K562 (cell line): ENCODE data around the gene SYNJ2. TPM values are rescaled to one million over a fixed set of nuclear protein-coding genes. Genes with fewer than 3 reads are reported as not detected.

Experiments
- ADNP ChIP-seq: fragments of 200-800 bp; sonication (Bioruptor generic); IDR thresholded peaks from 2 replicates; pipeline ENCODE4 v1.6.1; 2016; ENCODE audit warnings: missing genetic modification characterization, missing compliant biosample characterization
- ATF7 ChIP-seq: fragments of 450-650 bp; IDR thresholded peaks from 2 replicates; pipeline ENCODE4 v1.7.1; 2014; ENCODE audit warnings: mild to moderate bottlenecking, moderate library complexity
- CHCHD3 ChIP-seq: fragments of 250-450 bp; sonication (Bioruptor Pico); IDR thresholded peaks from 2 replicates; pipeline ENCODE4 v2.1.2; 2022; ENCODE audit warnings: mild to moderate bottlenecking
- EGR1 ChIP-seq: fragments of 450-650 bp; conservative IDR thresholded peaks from 2 replicates; pipeline ENCODE4 v1.6.1; 2017; ENCODE audit warnings: mild to moderate bottlenecking
- EZH2 ChIP-seq: IDR thresholded peaks from 2 replicates; pipeline ENCODE4 v1.6.1; 2012; ENCODE audit warnings: low read depth, mild to moderate bottlenecking, inconsistent platforms, low read length, borderline replicate concordance
- FOXA3 ChIP-seq, 2 experiments: fragments of 450-650 bp in 1 of 2; sonication (generic) in 1 of 2; formaldehyde crosslinking; IDR thresholded peaks in 1 of 2; conservative IDR thresholded peaks in 1 of 2; 2 replicates each; pipeline versions ENCODE4 v1.4.0 to v1.8.0; 2020 to 2022; ENCODE audit warnings: mild to moderate bottlenecking in 2 of 2, missing genetic modification reagents in 1 of 2
- FOXM1 ChIP-seq, 2 experiments: fragments of 450-650 bp in 1 of 2; sonication (generic) in 1 of 2; formaldehyde crosslinking in 1 of 2; IDR thresholded peaks; 2 replicates each; pipeline versions ENCODE4 v1.6.1 to v1.9.0; 2017 to 2022; ENCODE audit warnings: low read depth in 2 of 2, mild to moderate bottlenecking in 2 of 2, missing genetic modification reagents in 1 of 2, moderate library complexity in 1 of 2
- IRF1 ChIP-seq: sonication (generic); formaldehyde crosslinking; IDR thresholded peaks from 2 replicates; pipeline ENCODE4 v1.8.0; 2022; ENCODE audit warnings: missing genetic modification reagents, mild to moderate bottlenecking, borderline replicate concordance
- KLF1 ChIP-seq: fragments of 450-650 bp; IDR thresholded peaks from 2 replicates; pipeline ENCODE4 v1.6.1; 2016; ENCODE audit warnings: missing genetic modification characterization, missing compliant biosample characterization
- MBD1 ChIP-seq: fragments of 250-450 bp; sonication (Bioruptor Pico); IDR thresholded peaks from 2 replicates; pipeline ENCODE4 v1.8.0; 2022; ENCODE audit warnings: inconsistent platforms
- MYC ChIP-seq, 2 experiments: fragments of 250-450 bp in 1 of 2; sonication (Bioruptor Pico) in 1 of 2; IDR thresholded peaks; 2 replicates each; pipeline versions ENCODE4 v1.5.1 to v1.6.1; 2012 to 2021; ENCODE audit warnings: low read depth in 2 of 2, borderline replicate concordance in 1 of 2, improper control_type of control experiment in 1 of 2, low read length in 1 of 2, mild to moderate bottlenecking in 1 of 2, moderate library complexity in 1 of 2
- MYNN ChIP-seq, 2 experiments: sonication (generic); formaldehyde crosslinking in 1 of 2; IDR thresholded peaks; 2 replicates each; pipeline versions ENCODE4 v1.5.0 to v1.6.1; 2016 to 2020; ENCODE audit warnings: antibody characterized with exemption in 1 of 2, missing genetic modification reagents in 1 of 2
- NFIX ChIP-seq: fragments of 250-450 bp; sonication (Bioruptor Pico); IDR thresholded peaks from 2 replicates; pipeline ENCODE4 v1.4.0; 2020; ENCODE audit warnings: low read depth, mild to moderate bottlenecking, moderate library complexity
- RFX7 ChIP-seq: fragments of 250-450 bp; sonication (Bioruptor Pico); IDR thresholded peaks from 2 replicates; pipeline ENCODE4 v1.5.1; 2021; ENCODE audit warnings: mild to moderate bottlenecking
- SIRT6 ChIP-seq: IDR thresholded peaks from one replicate; pipeline ENCODE4 v1.6.1; 2012; ENCODE audit warnings: low read depth, mild to moderate bottlenecking, control low read depth, inconsistent platforms, low read length, moderate library complexity
- TCF3 ChIP-seq: sonication (generic); formaldehyde crosslinking; IDR thresholded peaks from 2 replicates; pipeline ENCODE4 v1.4.0; 2020; ENCODE audit warnings: mild to moderate bottlenecking, missing genetic modification reagents
- U2AF1 ChIP-seq: fragments of 200-400 bp; formaldehyde crosslinking; optimal IDR thresholded peaks from 2 replicates; pipeline ENCODE3; 2017; ENCODE audit warnings: mild to moderate bottlenecking, low read depth, low read length, moderate library complexity
- ZBTB2 ChIP-seq: fragments of 450-650 bp; IDR thresholded peaks from 2 replicates; pipeline ENCODE4 v1.6.1; 2016; ENCODE audit warnings: antibody characterized with exemption
- ZNF512 ChIP-seq: IDR thresholded peaks from 2 replicates; pipeline ENCODE4 v1.6.1; 2016; ENCODE audit warnings: missing genetic modification characterization, missing compliant biosample characterization
- ZNF644 ChIP-seq: fragments of 200-800 bp; sonication (Bioruptor generic); IDR thresholded peaks from 2 replicates; pipeline ENCODE4 v1.6.1; 2016; ENCODE audit warnings: low read depth, missing genetic modification characterization, missing compliant biosample characterization
- ZNF668 ChIP-seq: fragments of 250-450 bp; sonication (Bioruptor Pico); IDR thresholded peaks from 2 replicates; pipeline ENCODE4 v1.8.0; 2022; ENCODE audit warnings: mild to moderate bottlenecking, inconsistent platforms
- ZZZ3 ChIP-seq: fragments of 450-650 bp; IDR thresholded peaks from 2 replicates; pipeline ENCODE4 v1.6.1; 2016; ENCODE audit warnings: antibody characterized with exemption, mild to moderate bottlenecking, moderate library complexity
- polyA plus RNA-seq, 8 experiments: library from polyadenylated mRNA; depleted of rRNA in 4 of 8; stranded (reverse) in 5 of 8; unstranded in 3 of 8; fragments of >200 nt; fragmentation: Nextera tagmentation in 2 of 8; fragmentation: Illumina TruSeq in 1 of 8; extraction: Ambion mirVana in 2 of 8; extraction: Trizol in 1 of 8; gene quantifications; 2 replicates each; pipeline versions ENCODE4 v1.2.1 to v1.2.3, GENCODE V29; 2011 to 2014; ENCODE audit warnings: inconsistent platforms in 1 of 8, missing spikeins in 1 of 8
- total RNA-seq, 7 experiments: library from RNA; depleted of rRNA in 6 of 7; stranded (reverse); fragments of >200 nt in 6 of 7; fragmentation: Illumina TruSeq in 2 of 7; extraction: Trizol in 2 of 7; gene quantifications; 2 replicates each; pipeline versions ENCODE4 v1.2.1 to v1.2.3, GENCODE V29; 2011 to 2021; ENCODE audit warnings: low replicate concordance in 1 of 7

SYNJ2 gene
- total and polyA plus RNA-seq, 9 of the 15 experiments (the other 6 are each of a cell fraction or from before 2014, with no cell fraction given): 3.0 to 27.7 (median 17.8) TPM

- TF ChIP-seq TCF3 (CRISPR knock-in tag): no peak
- peak; percentile 73 for TF ChIP-seq EGR1
- no peak; the same call in 1 of the 2 replicates for TF ChIP-seq ATF7
- TF ChIP-seq ADNP (tag): no peak
- TF ChIP-seq IRF1: no peak
- no peak for TF ChIP-seq SIRT6
- TF ChIP-seq EZH2: no peak
- no peak for TF ChIP-seq MBD1 (CRISPR knock-in tag)
- TF ChIP-seq ZNF644 (tag): no peak
- TF ChIP-seq ZNF668 (CRISPR knock-in tag): no peak
- TF ChIP-seq ZNF512 (tag): no peak
- TF ChIP-seq FOXA3 (CRISPR knock-in tag; conservative IDR thresholded peaks at IDR 0.05 in 1 of 2, IDR thresholded peaks at IDR 0.05 in 1 of 2): no peak
- no peak for TF ChIP-seq FOXM1 (IDR thresholded peaks at IDR 0.05; ENCODE audit: low read depth)
- peak; percentile 67; the same call in 1 of the 2 replicates for TF ChIP-seq FOXM1 (CRISPR knock-in tag; IDR thresholded peaks at IDR 0.05; ENCODE audit: low read depth)
- no peak for TF ChIP-seq MYNN (IDR thresholded peaks at IDR 0.05)
- no peak for TF ChIP-seq MYNN (CRISPR knock-in tag; IDR thresholded peaks at IDR 0.05)
- TF ChIP-seq MYC (IDR thresholded peaks at IDR 0.05; ENCODE audit: low read depth, low read length): peak; percentile 31
- no peak for TF ChIP-seq MYC (CRISPR knock-in tag; IDR thresholded peaks at IDR 0.05; ENCODE audit: borderline replicate concordance, low read depth)
- TF ChIP-seq ZBTB2: no peak
- no peak for TF ChIP-seq RFX7 (CRISPR knock-in tag)
- no peak for TF ChIP-seq NFIX (CRISPR knock-in tag)
- TF ChIP-seq U2AF1: peak; percentile 21
- TF ChIP-seq KLF1 (tag): peak; percentile 97
- no peak for TF ChIP-seq ZZZ3
- TF ChIP-seq CHCHD3: no peak
These were observed at the start of gene SYNJ2 (continued) for GRCh38 chr6:157981395-157982101.
